Lower lobe of right lung (tissue), 2 donors: ENCODE data around the gene LRRTM2. TPM values are rescaled to one million over a fixed set of nuclear protein-coding genes. Genes with fewer than 3 reads are reported as not detected.
"Not testable (repeated sequence)": the region's sequence is repeated elsewhere in the genome, so short reads cannot be mapped to it uniquely, and the experiment has no call there.

Experiments
- ATAC-seq, 2 donors: fragments of 200-7000 bp; cut with Tn5 transposase; one replicate each; pipeline ENCODE4 v1.9.1; 2020 to 2022; ENCODE audit warnings: mild to moderate bottlenecking in 2 of 2, moderate library complexity in 2 of 2
- DNase-seq: peaks from one replicate; pipeline ENCODE4 v3.0.0-alpha.2; 2020
- H3K27ac ChIP-seq: fragments of 200-600 bp; one replicate; pipeline ENCODE4 v1.8.0; 2022
- H3K27me3 ChIP-seq: fragments of 200-600 bp; one replicate; pipeline ENCODE4 v1.8.0; 2022; ENCODE audit warnings: low read depth
- H3K36me3 ChIP-seq: fragments of 200-600 bp; one replicate; pipeline ENCODE4 v1.8.0; 2022; ENCODE audit warnings: mild to moderate bottlenecking
- H3K4me1 ChIP-seq: fragments of 200-600 bp; one replicate; pipeline ENCODE4 v1.8.0; 2022
- H3K4me3 ChIP-seq: fragments of 200-600 bp; one replicate; pipeline ENCODE4 v1.8.0; 2022; ENCODE audit warnings: mild to moderate bottlenecking
- H3K9me3 ChIP-seq: fragments of 200-600 bp; one replicate; pipeline ENCODE4 v1.8.0; 2022
- intact Hi-C: fragments of 100-400 bp; cut with DNase I; formaldehyde crosslinking; loops from one replicate; pipeline ENCODE4 v1.11.0; 2022
- long read RNA-seq: library from polyadenylated mRNA; unstranded; transcript quantifications from one replicate; pipeline ENCODE4 v2.0.0, GENCODE V29; 2021
- total RNA-seq: library from RNA; stranded (reverse); fragmentation: NEBNext Ultra II Directional; extraction: Animal tissue kit (Norgen Biotek cat#: 25700); gene quantifications from one replicate; pipeline ENCODE4 v1.2.1, GENCODE V29; 2021
- TF ChIP-seq, protein P1 (sequence below): fragments of 200-600 bp; IDR thresholded peaks from one replicate; pipeline ENCODE4 v1.8.0; 2022; ENCODE audit warnings: antibody characterized with exemption, mild to moderate bottlenecking
- donor health status: DM: no; HTN: yes; CAD: no; lungs with severe emphysema.

LRRTM2 gene, protein sequence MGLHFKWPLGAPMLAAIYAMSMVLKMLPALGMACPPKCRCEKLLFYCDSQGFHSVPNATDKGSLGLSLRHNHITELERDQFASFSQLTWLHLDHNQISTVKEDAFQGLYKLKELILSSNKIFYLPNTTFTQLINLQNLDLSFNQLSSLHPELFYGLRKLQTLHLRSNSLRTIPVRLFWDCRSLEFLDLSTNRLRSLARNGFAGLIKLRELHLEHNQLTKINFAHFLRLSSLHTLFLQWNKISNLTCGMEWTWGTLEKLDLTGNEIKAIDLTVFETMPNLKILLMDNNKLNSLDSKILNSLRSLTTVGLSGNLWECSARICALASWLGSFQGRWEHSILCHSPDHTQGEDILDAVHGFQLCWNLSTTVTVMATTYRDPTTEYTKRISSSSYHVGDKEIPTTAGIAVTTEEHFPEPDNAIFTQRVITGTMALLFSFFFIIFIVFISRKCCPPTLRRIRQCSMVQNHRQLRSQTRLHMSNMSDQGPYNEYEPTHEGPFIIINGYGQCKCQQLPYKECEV
- 0.30 TPM for total RNA-seq
- long read RNA-seq, partial matches to known transcripts = 0 of 2 reads
- long read RNA-seq, other reads (novel, unspliced or antisense) = 2 of 2 reads

DNA sequence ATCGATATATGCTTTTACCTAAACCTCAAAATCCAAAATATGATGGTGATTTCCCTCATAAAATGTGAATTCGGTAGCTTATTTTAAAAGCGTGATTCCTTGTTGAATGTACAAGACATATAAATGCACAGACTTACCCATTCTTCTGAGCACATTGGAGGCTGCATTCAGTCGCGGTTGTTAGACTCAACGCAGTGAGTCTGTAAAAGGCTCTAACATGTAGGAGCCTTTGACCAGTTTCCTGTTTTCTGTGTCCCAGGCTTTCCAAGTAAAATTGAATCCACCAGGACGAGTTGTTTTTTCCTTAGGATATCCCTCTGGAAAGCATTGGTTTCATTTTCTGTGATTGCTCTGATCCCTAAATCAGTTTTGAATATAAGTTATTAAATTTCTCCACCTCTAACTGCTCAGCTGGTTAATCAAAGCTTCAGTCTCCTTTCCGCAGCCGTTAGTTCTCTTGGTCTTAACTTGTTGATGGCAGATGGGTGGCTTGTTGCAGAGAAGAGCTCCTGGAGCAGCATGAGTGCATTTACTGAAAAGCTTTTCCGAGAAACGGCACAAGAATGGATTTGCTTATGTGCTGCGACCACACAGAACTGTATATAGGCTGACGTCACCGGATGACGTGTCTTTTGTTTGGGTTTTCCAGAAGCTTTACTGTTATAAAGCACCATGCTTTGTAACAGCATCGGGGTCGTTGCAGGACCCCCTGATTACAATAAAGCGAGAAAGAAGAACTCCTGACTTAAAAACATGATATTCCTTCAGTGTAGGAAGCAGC, at the start of gene LRRTM2:
Gene LRRTM2, minus strand, starts transcription at position 565 of the 781 bp plus-strand sequence. Its CDS starts 424 bp downstream, at position 141.
- Histone ChIP-seq H3K4me3 (peak within 1 kb of the TSS; percentile 4), H3K27ac (peak within 1 kb of the TSS; percentile 3)
- intact Hi-C loops = no loop called here

DNA sequence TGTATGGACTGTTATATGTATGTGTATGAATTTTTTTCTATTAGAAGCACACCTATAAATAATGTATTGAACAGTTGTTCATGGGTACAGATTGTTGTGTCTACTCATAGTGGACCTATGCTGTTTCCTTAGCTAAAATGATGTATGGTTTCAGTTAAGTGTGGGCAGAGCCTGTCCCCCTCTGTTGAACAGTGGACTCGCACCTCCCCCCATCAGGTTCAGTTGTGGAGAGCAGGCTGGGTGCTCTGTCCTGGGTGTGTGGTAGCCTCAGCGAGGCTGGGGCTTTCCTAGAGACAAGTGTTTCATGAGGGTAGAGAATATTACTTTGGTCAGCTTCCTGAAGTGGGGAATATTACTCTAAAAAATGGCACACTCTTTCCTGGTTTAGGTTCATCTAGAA, 47.4 kb upstream of the LRRTM2 start:
- ATAC-seq (no peak), DNase-seq (no peak)
- Histone ChIP-seq H3K9me3 (no peaks in the 10 kb centered on the region), H3K36me3 (peaks cover 68% of the 10 kb centered on the region), H3K4me1 (peaks cover under 1% of the 10 kb centered on the region), H3K27me3 (no peaks in the 10 kb centered on the region), H3K27ac (no peak overlapping the region), H3K4me3 (no peak overlapping the region)
- intact Hi-C loops = no loop called here
- TF ChIP-seq, protein P1, sequence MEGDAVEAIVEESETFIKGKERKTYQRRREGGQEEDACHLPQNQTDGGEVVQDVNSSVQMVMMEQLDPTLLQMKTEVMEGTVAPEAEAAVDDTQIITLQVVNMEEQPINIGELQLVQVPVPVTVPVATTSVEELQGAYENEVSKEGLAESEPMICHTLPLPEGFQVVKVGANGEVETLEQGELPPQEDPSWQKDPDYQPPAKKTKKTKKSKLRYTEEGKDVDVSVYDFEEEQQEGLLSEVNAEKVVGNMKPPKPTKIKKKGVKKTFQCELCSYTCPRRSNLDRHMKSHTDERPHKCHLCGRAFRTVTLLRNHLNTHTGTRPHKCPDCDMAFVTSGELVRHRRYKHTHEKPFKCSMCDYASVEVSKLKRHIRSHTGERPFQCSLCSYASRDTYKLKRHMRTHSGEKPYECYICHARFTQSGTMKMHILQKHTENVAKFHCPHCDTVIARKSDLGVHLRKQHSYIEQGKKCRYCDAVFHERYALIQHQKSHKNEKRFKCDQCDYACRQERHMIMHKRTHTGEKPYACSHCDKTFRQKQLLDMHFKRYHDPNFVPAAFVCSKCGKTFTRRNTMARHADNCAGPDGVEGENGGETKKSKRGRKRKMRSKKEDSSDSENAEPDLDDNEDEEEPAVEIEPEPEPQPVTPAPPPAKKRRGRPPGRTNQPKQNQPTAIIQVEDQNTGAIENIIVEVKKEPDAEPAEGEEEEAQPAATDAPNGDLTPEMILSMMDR = no peak

More for the DNA sequence above, at the start of gene LRRTM2:
- ATAC-seq (no peak), DNase-seq (no peak)
- Histone ChIP-seq H3K36me3 (no peaks in the 10 kb centered on the region), H3K9me3 (no peaks in the 10 kb centered on the region), H3K4me1 (peaks cover 63% of the 10 kb centered on the region), H3K27me3 (no peaks in the 10 kb centered on the region)
- TF ChIP-seq, protein P1 = no peak

DNA sequence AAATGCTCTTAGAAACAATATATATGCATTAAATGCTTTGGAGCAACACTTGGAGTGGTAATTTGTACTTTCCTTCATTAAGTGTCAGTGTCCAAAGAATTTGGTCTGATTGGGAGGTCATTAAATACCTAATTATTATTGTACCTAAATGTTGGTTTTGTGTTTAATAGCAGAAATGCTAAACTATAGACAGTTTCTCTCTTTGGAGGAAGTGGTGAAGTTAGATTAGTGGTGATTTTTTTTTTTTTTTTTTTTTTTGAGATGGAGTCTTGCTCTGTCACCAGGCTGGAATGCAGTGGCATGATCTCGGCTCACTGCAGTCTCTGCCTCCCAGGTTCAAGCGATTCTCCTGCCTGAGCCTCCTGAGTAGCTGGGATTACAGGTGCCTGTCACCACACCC, 46.2 kb upstream of the LRRTM2 start:
- H3K27me3 ChIP-seq, ATAC-seq, H3K4me1 ChIP-seq, H3K9me3 ChIP-seq, intact Hi-C loops, H3K4me3 ChIP-seq, H3K27ac ChIP-seq, DNase-seq: not testable (repeated sequence)
- peaks cover 57% of the 10 kb centered on the region for H3K36me3 ChIP-seq

DNA sequence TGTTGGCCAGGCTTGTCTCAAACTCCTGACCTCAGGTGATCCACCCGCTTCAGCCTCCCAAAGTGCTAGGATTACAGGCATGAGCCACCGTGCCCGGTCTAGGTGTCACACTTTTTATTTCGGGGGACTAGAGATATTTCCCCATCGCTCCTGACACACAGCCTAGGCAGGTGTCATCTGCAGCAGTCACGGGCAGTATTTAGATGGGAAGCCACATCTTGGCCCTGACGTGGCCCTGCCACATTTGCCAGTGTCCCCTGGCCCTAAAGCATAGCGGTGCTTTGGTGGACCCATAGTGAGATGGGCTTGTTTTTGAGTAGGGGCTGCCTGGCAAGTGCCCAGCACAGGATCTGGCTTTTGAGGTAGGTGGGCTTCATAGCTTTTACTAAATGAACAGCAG, 45.0 kb upstream of the LRRTM2 start:
- H3K4me3 ChIP-seq = no peak overlapping the region
- no peak for DNase-seq
- no peaks in the 10 kb centered on the region for H3K27me3 ChIP-seq
- H3K4me1 ChIP-seq = no peaks in the 10 kb centered on the region
- TF ChIP-seq, protein P1 = no peak
- H3K36me3 ChIP-seq = peaks cover 53% of the 10 kb centered on the region
- ATAC-seq = no peak
- no peak overlapping the region for H3K27ac ChIP-seq
- no peaks in the 10 kb centered on the region for H3K9me3 ChIP-seq
- intact Hi-C loops = no loop called here

DNA sequence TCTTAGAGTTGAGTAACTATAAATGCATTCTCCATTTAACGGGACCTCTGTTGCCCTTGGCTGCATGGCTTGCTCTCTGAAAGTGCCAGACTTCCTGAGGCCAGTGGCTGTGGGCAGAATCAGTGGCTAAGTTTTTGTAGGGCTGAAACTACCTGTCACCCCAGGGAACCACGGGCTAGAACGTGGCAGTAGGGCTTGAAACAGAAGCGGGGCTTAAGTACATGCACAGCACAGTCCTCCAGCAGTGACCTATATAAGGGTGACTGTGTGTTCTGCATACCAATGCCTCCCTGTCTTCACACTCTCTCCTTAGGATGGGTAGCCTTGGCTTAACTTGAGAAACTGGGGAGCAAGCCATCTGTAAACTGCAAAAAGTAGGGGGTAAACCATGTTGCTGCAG, 43.6 kb upstream of the LRRTM2 start:
- H3K36me3 ChIP-seq = peaks cover 49% of the 10 kb centered on the region

More for the DNA sequence above, 43.6 kb upstream of the LRRTM2 start:
- Histone ChIP-seq H3K4me3 (no peak overlapping the region), H3K4me1 (no peaks in the 10 kb centered on the region), H3K27me3 (no peaks in the 10 kb centered on the region), H3K27ac (no peak overlapping the region), H3K9me3 (no peaks in the 10 kb centered on the region)
- TF ChIP-seq, protein P1 = no peak
- intact Hi-C loops = no loop called here
- ATAC-seq (no peak), DNase-seq (no peak)
